NCI-H2029 treated with DMSO at 0.1 percent for 48 hours (cell line): ENCODE data around the gene ADARB1.

ENCODE experiments used
- DNase-seq: peaks from one replicate; lab custom pipeline; 2025; lab: John Stamatoyannopoulos, UW

The ADARB1 gene

DNA sequence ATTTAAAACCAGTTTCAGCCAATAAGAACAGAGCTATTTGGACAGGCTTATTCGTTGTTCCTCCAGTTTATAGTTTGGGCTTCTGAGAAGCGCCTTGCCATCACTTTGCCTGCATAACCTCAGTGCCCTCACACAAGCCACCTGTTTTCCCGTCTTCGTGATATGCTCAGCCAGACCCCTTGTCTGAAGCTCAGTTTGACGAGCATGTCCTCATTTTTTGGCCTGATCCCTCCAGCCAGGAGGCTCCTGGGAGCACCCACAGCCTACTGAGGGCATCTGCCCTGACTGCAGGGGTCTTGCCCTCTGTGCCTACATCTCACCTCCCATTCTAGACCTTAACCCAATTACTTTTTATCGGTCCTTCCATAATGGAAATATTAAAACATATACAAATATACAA, 95.3 kb downstream of the ADARB1 start:
- DNase-seq = no peak

DNA sequence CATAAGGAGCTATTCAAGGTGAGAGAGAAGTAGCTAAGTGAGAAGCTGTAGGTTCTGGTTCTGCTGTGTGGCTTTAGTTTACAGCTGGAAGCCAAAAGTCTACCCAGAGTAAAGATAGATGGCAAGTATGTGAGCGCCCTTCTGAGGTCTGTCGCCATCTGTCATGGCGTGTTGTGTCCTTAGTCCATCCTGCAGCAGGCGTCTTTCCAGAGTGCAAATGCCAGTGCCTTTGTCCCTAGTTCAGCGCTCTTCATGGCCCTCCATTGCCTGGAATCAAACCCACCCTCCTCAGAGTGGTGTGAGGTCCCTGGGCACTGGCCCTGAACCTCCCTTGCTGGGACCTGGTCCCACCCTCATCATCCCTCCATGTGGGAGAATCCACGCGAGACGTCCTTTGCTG, 96.6 kb downstream of the ADARB1 start:
- DNase-seq = no peak

GRCh38 chr21:45172420-45172819, 98.0 kb downstream of the ADARB1 start:
- DNase-seq = no peak

DNA sequence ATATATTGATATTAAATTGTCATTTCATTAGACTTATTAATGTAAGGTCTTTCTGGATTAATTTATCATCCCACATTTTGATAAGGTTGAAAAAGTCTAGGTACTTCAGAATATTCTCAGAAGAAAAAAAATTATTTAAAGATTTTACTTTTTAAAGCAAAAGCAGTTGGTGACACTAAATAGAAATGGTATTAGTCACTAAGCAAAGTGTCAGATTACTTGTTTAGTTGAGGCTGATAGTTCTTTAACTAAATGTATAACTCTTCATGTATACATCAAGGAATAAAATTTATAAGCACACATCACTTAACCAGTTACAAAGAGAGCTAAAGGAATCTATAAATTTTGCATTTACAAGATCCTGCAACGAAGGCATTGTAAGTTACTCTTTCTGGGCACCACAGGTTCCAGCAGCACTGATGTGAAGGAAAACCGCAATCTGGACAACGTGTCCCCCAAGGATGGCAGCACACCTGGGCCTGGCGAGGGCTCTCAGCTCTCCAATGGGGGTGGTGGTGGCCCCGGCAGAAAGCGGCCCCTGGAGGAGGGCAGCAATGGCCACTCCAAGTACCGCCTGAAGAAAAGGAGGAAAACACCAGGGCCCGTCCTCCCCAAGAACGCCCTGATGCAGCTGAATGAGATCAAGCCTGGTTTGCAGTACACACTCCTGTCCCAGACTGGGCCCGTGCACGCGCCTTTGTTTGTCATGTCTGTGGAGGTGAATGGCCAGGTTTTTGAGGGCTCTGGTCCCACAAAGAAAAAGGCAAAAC, 101.1 kb downstream of the ADARB1 start:
- DNase-seq = no peak

- no peak for DNase-seq
Observed at GRCh38 chr21:45176141-45176540, 101.8 kb downstream of the ADARB1 start.

- no peak for DNase-seq
Observed at GRCh38 chr21:45177039-45177438, 102.7 kb downstream of the ADARB1 start.

GRCh38 chr21:45178070-45178608, 103.8 kb downstream of the ADARB1 start:
- DNase-seq = no peak

DNA sequence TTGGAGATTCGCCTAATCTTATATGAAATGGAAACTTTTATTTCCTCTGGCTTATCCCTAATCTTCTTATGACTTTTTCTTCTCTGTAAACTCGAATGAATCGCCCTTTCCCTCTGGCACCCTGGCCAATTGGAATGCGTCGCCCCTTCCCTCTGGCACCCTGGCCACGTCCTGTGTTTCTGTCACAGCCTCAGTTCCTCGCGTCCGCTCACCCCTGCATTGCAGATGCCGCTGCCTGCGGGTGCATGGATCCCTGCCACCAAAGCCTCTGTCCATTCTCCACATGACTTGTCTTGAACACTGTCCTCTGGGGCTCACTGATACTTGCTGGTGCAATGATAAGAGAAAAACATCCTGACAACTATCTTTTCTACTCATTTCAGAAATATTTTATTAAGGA, 104.6 kb downstream of the ADARB1 start:
- no peak for DNase-seq

GRCh38 chr21:45179568-45180245, 105.3 kb downstream of the ADARB1 start:
- no peak for DNase-seq

DNA sequence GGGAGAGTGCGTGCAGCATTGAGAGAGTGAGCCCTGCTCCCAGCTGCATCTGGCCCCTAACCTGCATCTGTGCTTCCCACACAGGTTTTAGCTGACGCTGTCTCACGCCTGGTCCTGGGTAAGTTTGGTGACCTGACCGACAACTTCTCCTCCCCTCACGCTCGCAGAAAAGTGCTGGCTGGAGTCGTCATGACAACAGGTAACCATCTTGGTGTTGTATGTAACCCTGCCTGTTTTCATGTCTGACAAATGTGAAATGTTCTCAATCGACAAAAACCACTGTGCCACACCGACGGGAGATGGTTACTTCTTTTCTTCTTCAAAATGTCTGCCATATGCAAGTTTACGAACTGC, 105.8 kb downstream of the ADARB1 start:
- DNase-seq = no peak

DNA sequence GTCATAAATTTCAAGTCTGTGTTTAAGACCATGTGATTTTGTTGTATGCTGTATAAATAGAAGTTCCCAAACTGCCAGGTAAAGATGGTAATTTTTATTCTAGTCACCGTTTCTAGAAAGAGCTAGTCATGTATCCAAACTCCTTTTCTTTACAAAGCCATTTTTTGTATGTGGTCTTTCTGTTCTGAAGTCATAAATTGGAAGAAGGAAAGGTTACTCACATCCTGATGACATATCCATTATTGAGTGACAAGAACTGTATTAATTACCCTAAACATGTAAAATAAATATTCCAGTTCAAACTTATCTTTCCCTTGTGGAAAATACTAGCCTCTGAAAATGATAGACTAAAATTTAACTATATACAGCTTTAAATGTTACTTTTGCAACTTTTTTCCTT, 108.6 kb downstream of the ADARB1 start:
- DNase-seq = no peak

- no peak for DNase-seq
Observed at GRCh38 chr21:45183852-45184251, 109.5 kb downstream of the ADARB1 start.

DNA sequence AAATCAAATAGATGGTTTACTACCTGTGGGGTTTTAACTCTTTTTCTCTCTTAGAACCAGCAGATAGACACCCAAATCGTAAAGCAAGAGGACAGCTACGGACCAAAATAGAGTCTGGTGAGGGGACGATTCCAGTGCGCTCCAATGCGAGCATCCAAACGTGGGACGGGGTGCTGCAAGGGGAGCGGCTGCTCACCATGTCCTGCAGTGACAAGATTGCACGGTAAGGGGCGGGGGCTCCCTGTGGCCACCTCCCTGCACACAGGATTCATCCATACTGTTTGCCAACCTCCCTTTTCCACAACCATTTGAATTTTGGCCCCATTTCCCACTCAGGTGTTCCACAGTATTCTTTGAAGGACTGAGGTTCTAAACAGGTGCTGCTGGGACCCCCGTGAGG, 110.5 kb downstream of the ADARB1 start:
- DNase-seq = no peak

DNA sequence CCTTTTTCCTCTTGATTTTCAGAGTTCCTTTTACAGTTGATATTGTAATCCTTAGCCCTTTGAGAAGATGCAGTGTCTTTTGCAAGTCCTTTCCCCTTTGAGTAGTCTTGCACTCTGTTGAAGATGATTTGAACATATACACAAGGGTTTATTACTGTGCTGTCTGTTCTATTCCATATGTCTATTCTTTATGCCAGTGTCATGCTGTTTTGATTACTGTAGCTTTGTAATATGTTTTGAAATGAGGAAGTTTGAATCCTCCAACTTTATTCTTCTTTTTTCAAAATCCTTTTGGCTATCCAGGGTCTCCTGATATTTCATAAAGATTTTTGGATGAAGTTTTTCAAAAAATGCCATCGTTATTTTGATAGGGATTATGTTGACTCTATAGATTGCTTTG, 112.3 kb downstream of the ADARB1 start:
- no peak for DNase-seq

DNA sequence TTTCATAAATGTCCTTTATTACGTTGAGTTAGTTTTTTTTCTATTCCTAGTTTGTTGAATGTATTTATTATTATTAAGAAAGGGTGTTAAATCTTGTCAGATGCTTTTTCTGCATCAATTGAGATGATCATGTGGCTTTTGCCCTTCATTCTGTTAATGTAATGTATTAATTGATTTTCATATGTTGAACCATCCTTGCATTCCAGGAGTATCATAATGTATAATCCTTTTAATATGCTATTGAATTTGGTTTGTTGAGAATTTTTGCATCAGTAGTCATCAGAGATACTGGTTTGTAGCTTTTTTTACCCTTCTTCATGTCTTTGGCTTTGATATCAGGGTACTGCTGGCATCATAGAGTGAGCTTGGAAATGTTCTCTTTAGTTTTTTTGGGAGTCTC, 113.3 kb downstream of the ADARB1 start:
- DNase-seq = no peak

DNA sequence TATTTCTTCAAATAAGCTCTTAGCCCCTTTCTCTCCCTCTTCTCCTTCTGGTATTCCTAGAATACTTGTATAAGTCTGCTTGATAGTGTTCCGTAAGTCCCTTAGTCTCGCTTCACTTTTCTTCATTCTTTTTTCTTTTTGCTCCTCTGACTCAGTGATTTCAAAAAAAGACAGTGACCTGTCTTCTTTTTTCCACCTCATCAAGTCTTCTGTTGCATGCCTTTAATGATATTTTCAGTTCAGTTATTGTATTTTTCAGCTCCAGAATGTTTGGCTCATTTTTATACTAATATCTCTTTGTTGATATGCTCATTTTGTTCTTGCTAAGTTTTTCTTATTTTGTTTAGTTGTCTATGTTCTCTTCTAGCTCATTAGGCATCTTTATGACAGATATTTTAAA, 115.6 kb downstream of the ADARB1 start:
- no peak for DNase-seq

DNA sequence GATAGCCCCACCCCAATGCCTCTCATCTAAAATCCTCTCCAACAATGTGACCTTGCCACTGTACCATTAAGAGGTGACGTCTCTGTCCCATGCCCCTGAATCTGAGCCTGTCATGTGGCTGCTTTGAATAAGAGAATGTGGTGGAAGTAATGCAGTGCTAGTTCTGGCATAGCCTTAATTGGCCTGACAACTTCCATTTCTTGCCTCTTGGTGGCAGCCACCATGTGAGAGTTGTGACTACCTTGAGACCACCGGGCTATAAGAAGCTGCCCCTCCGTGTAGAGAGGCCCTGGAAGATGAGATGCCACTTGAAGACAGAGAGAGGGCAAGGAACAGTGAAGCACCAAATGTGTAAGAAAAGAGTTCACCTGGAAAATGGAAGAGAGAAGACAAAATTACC, 118.0 kb downstream of the ADARB1 start:
- DNase-seq = no peak

- DNase-seq = no peak
Observed at GRCh38 chr21:45196620-45197019, 122.2 kb downstream of the ADARB1 start.

GRCh38 chr21:45199201-45199600, 124.8 kb downstream of the ADARB1 start:
- no peak for DNase-seq

GRCh38 chr21:45200031-45200430, 125.7 kb downstream of the ADARB1 start:
- DNase-seq = no peak

- no peak for DNase-seq
Observed at GRCh38 chr21:45200581-45201296, 126.4 kb downstream of the ADARB1 start.

GRCh38 chr21:45202344-45202743, 128.0 kb downstream of the ADARB1 start:
- no peak for DNase-seq

DNA sequence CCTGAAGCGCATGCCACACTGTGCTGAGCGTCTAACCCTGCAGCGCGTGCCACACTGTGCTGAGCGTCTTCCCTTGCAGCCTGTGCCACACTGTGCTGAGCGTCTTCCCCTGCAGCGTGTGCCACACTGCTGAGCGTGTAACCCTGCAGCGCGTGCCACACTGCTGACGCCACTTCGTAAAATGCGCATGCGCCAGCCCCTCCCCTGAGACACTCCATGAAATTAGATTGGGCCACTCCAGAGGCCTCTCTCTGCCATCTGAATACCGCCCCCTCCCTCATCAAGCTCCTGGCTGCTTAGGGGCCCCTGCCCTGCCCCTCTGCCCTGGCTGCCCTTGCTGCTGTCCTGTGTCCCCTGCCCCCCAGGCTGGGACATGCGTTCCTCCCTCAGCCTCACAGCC, 128.5 kb downstream of the ADARB1 start:
- no peak for DNase-seq
